HepG2 (cell line): ENCODE measurements around the gene TPGS1.

Source experiments
- CHD4 ChIP-seq: fragments of 200-600 bp; sonication (generic); IDR thresholded peaks from 2 replicates; pipeline ENCODE4 v1.7.0; 2017; ENCODE audit warnings: mild to moderate bottlenecking, low read length, borderline replicate concordance
- CREB3 ChIP-seq: sonication (generic); formaldehyde crosslinking; IDR thresholded peaks from 2 replicates; pipeline ENCODE4 v1.5.0; 2020; ENCODE audit warnings: missing genetic modification reagents
- SMARCC2 ChIP-seq: fragments of 450-650 bp; IDR thresholded peaks from 2 replicates; pipeline ENCODE4 v1.6.1; 2017; ENCODE audit warnings: antibody characterized with exemption, mild to moderate bottlenecking
- ZNF235 ChIP-seq: sonication (generic); formaldehyde crosslinking; IDR thresholded peaks from 2 replicates; pipeline ENCODE4 v1.8.1; 2023; ENCODE audit warnings: mild to moderate bottlenecking, missing genetic modification reagents, borderline replicate concordance
- TF ChIP-seq, protein P1 (sequence below): IDR thresholded peaks from 2 replicates; pipeline ENCODE4 v1.6.1; 2016
- TF ChIP-seq, protein P2 (sequence below), 2 experiments: IDR thresholded peaks; 2 replicates each; pipeline ENCODE4 v1.6.1; 2011 to 2012; ENCODE audit warnings: low read length in 2 of 2, borderline replicate concordance in 1 of 2, low read depth in 1 of 2, mild to moderate bottlenecking in 1 of 2, moderate library complexity in 1 of 2
- TF ChIP-seq, protein P3 (sequence below): sonication (generic); formaldehyde crosslinking; conservative IDR thresholded peaks from 2 replicates; pipeline ENCODE4 v1.4.0; 2020; ENCODE audit warnings: missing genetic modification reagents

- TF ChIP-seq, protein P1, sequence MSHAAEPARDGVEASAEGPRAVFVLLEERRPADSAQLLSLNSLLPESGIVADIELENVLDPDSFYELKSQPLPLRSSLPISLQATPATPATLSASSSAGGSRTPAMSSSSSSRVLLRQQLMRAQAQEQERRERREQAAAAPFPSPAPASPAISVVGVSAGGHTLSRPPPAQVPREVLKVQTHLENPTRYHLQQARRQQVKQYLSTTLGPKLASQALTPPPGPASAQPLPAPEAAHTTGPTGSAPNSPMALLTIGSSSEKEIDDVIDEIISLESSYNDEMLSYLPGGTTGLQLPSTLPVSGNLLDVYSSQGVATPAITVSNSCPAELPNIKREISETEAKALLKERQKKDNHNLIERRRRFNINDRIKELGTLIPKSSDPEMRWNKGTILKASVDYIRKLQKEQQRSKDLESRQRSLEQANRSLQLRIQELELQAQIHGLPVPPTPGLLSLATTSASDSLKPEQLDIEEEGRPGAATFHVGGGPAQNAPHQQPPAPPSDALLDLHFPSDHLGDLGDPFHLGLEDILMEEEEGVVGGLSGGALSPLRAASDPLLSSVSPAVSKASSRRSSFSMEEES, result no peak
- TF ChIP-seq, protein P2, sequence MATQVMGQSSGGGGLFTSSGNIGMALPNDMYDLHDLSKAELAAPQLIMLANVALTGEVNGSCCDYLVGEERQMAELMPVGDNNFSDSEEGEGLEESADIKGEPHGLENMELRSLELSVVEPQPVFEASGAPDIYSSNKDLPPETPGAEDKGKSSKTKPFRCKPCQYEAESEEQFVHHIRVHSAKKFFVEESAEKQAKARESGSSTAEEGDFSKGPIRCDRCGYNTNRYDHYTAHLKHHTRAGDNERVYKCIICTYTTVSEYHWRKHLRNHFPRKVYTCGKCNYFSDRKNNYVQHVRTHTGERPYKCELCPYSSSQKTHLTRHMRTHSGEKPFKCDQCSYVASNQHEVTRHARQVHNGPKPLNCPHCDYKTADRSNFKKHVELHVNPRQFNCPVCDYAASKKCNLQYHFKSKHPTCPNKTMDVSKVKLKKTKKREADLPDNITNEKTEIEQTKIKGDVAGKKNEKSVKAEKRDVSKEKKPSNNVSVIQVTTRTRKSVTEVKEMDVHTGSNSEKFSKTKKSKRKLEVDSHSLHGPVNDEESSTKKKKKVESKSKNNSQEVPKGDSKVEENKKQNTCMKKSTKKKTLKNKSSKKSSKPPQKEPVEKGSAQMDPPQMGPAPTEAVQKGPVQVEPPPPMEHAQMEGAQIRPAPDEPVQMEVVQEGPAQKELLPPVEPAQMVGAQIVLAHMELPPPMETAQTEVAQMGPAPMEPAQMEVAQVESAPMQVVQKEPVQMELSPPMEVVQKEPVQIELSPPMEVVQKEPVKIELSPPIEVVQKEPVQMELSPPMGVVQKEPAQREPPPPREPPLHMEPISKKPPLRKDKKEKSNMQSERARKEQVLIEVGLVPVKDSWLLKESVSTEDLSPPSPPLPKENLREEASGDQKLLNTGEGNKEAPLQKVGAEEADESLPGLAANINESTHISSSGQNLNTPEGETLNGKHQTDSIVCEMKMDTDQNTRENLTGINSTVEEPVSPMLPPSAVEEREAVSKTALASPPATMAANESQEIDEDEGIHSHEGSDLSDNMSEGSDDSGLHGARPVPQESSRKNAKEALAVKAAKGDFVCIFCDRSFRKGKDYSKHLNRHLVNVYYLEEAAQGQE (IDR thresholded peaks at IDR 0.05; ENCODE audit: borderline replicate concordance in 1 of 2, low read depth in 1 of 2, low read length in 2 of 2), result no peak
- TF ChIP-seq CHD4 (no peak), CREB3 (CRISPR knock-in tag) (no peak), SMARCC2 (no peak), ZNF235 (CRISPR knock-in tag) (no peak)
- TF ChIP-seq, protein P3, sequence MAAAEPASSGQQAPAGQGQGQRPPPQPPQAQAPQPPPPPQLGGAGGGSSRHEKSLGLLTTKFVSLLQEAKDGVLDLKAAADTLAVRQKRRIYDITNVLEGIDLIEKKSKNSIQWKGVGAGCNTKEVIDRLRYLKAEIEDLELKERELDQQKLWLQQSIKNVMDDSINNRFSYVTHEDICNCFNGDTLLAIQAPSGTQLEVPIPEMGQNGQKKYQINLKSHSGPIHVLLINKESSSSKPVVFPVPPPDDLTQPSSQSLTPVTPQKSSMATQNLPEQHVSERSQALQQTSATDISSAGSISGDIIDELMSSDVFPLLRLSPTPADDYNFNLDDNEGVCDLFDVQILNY (CRISPR knock-in tag), result no peak
These were observed 48.9 kb upstream of the TPGS1 start for GRCh38 chr19:458091-459042.
